ENCODE results near the gene TNS3.

Gene TNS3

GRCh38 chr7:47314728-47315607 is 266.9 kb downstream of the TNS3 start:
- DNase-seq: no peak

- no peak for DNase-seq
These were observed 267.7 kb downstream of the TNS3 start for GRCh38 chr7:47314248-47314647.

- no peak for DNase-seq
These were observed 268.3 kb downstream of the TNS3 start for GRCh38 chr7:47313564-47313963.

GRCh38 chr7:47311891-47312290 is 270.0 kb downstream of the TNS3 start:
- no peak for DNase-seq

- DNase-seq: no peak
These were observed 271.9 kb downstream of the TNS3 start for GRCh38 chr7:47310020-47310419.

DNA sequence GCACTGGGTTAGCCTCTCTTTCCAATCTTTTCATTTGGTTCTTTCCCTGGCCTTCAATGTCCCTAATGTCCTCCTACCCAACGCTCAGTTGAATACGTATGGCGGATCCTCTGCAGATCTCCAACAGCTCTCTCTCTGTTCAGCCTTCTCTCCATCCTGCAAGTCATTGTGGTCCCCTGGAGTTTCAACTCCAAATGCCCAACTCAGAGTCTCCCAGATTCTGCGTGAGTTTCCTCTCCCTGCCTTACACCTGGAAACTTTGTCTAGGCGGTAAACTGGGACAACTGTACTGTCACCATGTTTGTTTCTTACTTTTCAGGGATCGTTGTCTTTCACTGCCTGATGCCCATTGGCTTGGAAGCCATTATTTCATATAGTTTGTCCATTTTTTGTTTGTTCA is 273.1 kb downstream of the TNS3 start:
- DNase-seq: no peak

DNA sequence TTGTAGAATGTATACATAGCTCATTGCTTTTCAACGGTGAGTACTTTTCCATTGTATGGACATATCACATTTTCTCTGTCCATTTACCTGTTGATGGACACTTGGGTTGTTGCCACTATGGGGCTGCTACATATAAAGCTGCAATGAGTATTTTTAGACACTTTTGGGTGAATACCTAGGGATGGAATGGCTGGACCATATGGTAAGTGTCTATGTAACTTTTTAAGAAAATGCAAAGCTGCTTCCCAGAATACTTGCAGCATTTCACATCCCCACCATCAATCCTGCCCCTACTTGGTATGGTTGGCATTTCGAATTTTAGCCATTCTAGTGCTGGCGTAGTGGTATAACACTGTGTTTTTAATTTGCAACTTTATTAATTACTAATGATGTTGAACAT is 274.6 kb downstream of the TNS3 start:
- DNase-seq: no peak

- DNase-seq: no peak
These were observed 276.9 kb downstream of the TNS3 start for GRCh38 chr7:47304727-47305719.

DNA sequence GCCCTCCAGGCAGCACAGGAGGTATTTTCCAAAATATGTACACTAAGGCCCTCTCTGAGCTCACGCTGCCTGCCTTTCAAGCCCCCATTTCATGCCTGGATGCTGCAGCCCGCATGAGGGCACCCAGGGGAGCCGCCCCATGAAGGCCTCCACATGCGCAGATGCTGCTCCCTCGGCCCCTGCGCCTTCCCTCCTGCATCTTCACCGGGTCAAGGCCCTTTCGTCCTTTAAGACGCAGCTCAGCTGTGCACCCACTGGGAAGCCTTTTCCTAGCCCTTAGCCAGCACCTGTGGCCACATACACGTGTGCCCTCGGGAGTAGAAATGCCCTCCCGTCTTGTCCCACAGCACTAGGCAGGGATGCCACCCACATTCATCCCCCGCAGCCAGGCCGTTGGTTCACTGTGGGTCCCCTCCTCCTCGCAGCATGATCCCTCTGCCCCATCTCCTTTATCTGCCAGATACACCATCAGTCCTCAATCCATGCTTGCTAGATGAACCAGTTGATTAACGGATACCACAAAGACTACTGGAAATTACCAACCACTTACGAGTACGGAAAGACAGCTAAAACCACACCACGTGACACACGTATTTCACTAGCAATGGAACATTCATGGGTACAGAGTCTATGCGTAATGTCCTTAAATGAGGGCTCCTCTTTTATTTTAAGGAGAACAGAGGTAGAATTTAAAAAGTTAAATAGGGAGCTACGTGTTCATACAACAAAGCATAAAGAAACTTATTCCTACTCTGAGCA is 278.0 kb downstream of the TNS3 start:
- DNase-seq: no peak

GRCh38 chr7:47303014-47303694 is 278.8 kb downstream of the TNS3 start:
- no peak for DNase-seq

- DNase-seq: no peak
These were observed 279.4 kb downstream of the TNS3 start for GRCh38 chr7:47302560-47302959.

DNA sequence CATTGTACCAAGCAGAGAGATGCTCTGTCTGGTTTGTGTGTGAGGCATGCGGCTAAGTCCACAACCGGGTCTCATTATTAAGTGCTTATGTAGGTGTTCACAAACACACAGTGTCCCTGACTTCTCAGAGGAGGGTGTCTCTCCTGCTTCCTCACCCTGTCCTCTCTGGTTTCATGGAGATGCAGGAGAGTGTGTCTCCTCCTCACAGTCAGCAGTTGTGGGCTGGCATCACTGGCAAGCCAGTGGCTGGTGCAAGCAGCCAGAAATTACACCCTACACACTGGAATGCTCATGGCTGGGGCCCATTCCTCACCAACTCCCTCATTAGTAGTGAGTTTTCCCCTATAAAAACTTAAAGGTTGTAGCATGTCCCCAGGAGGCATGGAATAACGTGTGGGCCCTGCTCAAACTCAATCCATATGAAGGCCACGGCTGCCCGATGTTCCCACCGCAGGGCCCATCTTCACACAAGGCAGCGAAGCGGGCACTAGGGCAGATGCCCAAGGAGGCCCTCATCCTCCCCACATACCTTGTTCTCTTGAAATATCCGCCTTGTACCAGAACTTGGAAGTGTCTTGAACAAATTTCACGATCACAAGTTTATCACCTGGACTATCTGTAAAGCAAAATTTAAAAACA is 280.1 kb downstream of the TNS3 start:
- no peak for DNase-seq

GRCh38 chr7:47301105-47301477 is 280.8 kb downstream of the TNS3 start:
- DNase-seq: no peak

GRCh38 chr7:47300472-47301104 is 281.3 kb downstream of the TNS3 start:
- DNase-seq: no peak

- DNase-seq: no peak
These were observed 282.4 kb downstream of the TNS3 start for GRCh38 chr7:47299496-47299895.

DNA sequence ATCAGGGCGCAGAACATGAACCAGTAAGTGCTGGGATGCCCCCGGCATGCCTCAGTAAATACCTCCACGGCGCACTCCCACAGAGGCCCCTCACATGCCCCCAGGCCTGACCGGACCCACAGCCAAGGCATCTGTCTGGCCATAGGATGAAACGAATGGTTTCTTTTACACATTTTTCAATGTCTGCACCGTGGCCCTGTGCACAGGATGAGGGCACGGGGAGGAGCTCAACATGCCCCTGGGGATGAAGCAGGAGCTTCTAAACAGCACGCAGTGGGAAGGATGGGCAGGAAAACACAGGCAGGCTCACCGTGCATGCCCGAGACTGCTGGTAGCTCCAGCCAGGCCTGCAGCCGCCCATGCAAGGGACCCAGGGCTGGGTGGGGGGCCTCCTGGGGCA is 283.3 kb downstream of the TNS3 start:
- DNase-seq: no peak

DNA sequence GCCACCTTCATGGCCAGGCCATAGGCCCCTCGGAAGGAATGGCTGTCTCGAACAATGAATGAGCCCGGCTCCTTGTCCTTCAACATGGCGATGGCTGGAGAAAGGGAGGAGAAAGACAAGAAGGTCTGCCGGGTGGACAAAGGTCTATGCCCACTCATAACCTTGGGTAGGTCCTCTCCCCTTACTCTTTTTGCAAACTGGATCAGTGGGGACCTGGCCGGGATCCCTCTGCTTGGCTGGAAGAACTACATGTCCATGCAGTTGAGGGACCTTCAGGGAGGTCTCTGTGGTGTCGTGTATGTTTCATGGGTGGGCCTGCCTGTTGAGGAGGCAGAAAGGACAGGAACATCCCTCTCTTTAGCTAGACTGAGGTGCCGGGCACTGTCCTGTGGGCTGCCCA is 284.8 kb downstream of the TNS3 start:
- no peak for DNase-seq

DNA sequence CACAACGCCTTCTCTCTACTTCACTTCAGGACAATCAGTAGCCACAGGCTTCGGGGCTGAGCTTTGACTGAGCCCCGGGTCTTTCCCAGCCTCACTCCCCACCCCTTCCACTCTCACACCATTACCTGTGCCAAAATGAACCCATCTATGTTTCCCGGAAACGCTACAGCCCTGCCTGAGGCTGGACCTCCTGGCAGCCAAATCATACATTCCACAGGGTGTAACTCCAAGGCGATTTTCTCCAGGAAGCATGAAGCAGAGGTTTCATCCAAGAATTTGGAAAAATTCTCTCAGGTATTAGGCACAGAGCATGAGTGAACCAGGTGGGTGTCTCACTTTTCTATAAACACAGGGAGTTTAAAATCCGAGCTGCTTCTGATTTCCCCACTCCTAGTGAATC is 286.3 kb downstream of the TNS3 start:
- no peak for DNase-seq

GRCh38 chr7:47294556-47295222 is 287.2 kb downstream of the TNS3 start:
- no peak for DNase-seq

DNA sequence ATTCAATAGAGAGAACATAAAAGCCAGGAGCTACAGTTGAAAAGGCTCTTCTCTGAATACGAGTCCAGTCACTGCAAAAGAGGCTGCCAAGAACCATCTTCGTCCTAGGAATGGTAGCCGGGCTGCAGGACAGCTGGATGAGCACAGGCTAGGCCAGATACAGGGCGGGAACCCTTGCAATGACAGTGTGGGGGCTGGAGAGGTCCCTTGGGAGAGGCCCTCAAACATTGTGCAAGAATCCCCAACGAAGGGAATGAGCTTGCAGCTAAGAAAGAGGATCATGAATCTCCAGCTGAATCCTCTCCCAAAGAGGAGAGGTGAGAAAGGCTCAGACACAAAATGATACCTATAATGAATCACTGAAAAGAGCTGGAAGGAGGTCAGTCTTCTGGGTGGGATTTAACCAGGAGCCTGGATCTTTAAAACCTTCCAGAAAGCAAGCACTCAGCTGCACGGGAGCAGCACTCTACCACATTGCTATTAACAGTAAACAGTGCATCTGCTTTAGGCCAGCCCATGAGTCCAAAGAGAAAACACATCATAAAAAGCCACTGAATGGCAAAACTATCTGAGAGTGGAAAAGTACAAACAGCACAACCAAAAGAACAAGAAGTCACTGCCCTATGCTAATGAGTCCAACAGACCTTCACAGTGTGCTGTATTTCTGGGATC is 287.9 kb downstream of the TNS3 start:
- no peak for DNase-seq
